Endodermal cell (in vitro differentiated cells): ENCODE data around the gene SGPP2. TPM values are rescaled to one million over a fixed set of nuclear protein-coding genes. Genes with fewer than 3 reads are reported as not detected.

ENCODE experiments used
- DNase-seq: peaks from one replicate; pipeline ENCODE4 v3.0.0-alpha.2; 2017
- H3K27ac ChIP-seq: 2 replicates; pipeline ENCODE4 v1.5.1; 2013; ENCODE audit warnings: mild to moderate bottlenecking, low read depth, low read length, moderate library complexity
- H3K27me3 ChIP-seq: 2 replicates; pipeline ENCODE4 v1.6.1; 2013; ENCODE audit warnings: mild to moderate bottlenecking, low read length, moderate library complexity; ENCODE audit not compliant: insufficient read depth, control insufficient read depth, poor library complexity, severe bottlenecking
- H3K36me3 ChIP-seq: 2 replicates; pipeline ENCODE4 v1.7.0; 2013; ENCODE audit warnings: mild to moderate bottlenecking, low read length, moderate library complexity; ENCODE audit not compliant: control insufficient read depth, insufficient read depth
- H3K4me1 ChIP-seq: one replicate; pipeline ENCODE4 v1.7.0; 2013; ENCODE audit warnings: low read length; ENCODE audit not compliant: control insufficient read depth, insufficient read depth
- H3K4me3 ChIP-seq: 2 replicates; pipeline ENCODE4 v1.5.1; 2013; ENCODE audit warnings: mild to moderate bottlenecking, low read length, moderate library complexity
- H3K9ac ChIP-seq: 2 replicates; pipeline ENCODE4 v1.6.1; 2013; ENCODE audit warnings: mild to moderate bottlenecking, low read length, moderate library complexity; ENCODE audit not compliant: poor library complexity, severe bottlenecking; ENCODE audit errors: extremely low read depth
- H3K9me3 ChIP-seq: 2 replicates; pipeline ENCODE4 v1.6.1; 2013; ENCODE audit warnings: mild to moderate bottlenecking, low read length, moderate library complexity; ENCODE audit not compliant: control insufficient read depth
- H3K27ac Mint-ChIP-seq: 2 replicates; pipeline ENCODE4 v1.8.0; 2020; ENCODE audit warnings: mixed read lengths
- H3K27me3 Mint-ChIP-seq: 2 replicates; pipeline ENCODE4 v1.8.0; 2021; ENCODE audit warnings: mild to moderate bottlenecking, mixed read lengths; ENCODE audit not compliant: insufficient read depth
- H3K36me3 Mint-ChIP-seq: 2 replicates; pipeline ENCODE4 v1.8.0; 2020; ENCODE audit warnings: low read depth, mixed read lengths
- H3K4me1 Mint-ChIP-seq: 2 replicates; pipeline ENCODE4 v1.8.0; 2020; ENCODE audit warnings: mixed read lengths
- H3K4me3 Mint-ChIP-seq: 2 replicates; pipeline ENCODE4 v1.8.0; 2020; ENCODE audit warnings: mild to moderate bottlenecking, moderate library complexity, mixed read lengths
- H3K9me3 Mint-ChIP-seq: 2 replicates; pipeline ENCODE4 v1.8.0; 2020; ENCODE audit warnings: mild to moderate bottlenecking, mixed read lengths
- WGBS, 2 experiments: methylation state at CpG; one replicate each; pipeline versions ENCODE4 v1.1.5 to v1.1.7; 2013; ENCODE audit warnings: missing lambda C conversion rate in 2 of 2, mixed read lengths in 1 of 2; ENCODE audit not compliant: insufficient coverage in 1 of 2, insufficient read length in 1 of 2; 5-methylcytosine and 5-hydroxymethylcytosine counted together
- total RNA-seq, 2 donors: library from RNA; stranded (reverse); fragmentation: NEBNext Ultra II Directional in 1 of 2; extraction: Animal tissue kit (Norgen Biotek cat#: 25700) in 1 of 2; gene quantifications; 2 replicates in 1 of 2; 3 replicates in 1 of 2; pipeline ENCODE4 v1.2.1, GENCODE V29; 2021
- TF ChIP-seq, protein P1 (sequence below): fragments of 200-600 bp; sonication (generic); conservative IDR thresholded peaks from 2 replicates; pipeline ENCODE4 v1.5.0; 2021; ENCODE audit warnings: antibody characterized with exemption, mild to moderate bottlenecking

The SGPP2 gene
- total RNA-seq, 2 donors from 2014 or later = not detected

DNA sequence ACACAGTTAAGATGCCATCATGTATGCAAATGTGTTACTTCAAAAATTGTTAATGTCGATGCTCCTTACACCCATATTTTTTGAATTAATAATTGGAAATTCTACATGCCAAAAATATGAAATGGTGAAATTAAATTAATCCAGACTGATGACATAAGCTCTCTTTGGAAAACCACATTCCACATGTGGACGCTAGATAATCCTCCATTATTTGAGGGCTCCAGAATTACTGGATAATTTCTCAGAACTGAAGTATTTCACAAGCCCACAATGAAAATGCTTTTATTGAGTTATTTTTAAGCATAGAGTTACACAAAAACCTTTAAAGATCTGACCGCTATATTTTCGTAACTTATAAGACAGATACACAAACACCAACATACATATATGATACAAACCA is 183.7 kb downstream of the SGPP2 start:
- H3K4me3 ChIP-seq = no peak overlapping the region
- peaks cover 28% of the 10 kb centered on the region for H3K36me3 ChIP-seq
- no peak for DNase-seq
- H3K27ac Mint-ChIP-seq = no peak overlapping the region
- peaks cover 15% of the 10 kb centered on the region for H3K36me3 Mint-ChIP-seq
- H3K27me3 Mint-ChIP-seq = no peaks in the 10 kb centered on the region
- H3K9me3 ChIP-seq = no peaks in the 10 kb centered on the region
- TF ChIP-seq, protein P1, sequence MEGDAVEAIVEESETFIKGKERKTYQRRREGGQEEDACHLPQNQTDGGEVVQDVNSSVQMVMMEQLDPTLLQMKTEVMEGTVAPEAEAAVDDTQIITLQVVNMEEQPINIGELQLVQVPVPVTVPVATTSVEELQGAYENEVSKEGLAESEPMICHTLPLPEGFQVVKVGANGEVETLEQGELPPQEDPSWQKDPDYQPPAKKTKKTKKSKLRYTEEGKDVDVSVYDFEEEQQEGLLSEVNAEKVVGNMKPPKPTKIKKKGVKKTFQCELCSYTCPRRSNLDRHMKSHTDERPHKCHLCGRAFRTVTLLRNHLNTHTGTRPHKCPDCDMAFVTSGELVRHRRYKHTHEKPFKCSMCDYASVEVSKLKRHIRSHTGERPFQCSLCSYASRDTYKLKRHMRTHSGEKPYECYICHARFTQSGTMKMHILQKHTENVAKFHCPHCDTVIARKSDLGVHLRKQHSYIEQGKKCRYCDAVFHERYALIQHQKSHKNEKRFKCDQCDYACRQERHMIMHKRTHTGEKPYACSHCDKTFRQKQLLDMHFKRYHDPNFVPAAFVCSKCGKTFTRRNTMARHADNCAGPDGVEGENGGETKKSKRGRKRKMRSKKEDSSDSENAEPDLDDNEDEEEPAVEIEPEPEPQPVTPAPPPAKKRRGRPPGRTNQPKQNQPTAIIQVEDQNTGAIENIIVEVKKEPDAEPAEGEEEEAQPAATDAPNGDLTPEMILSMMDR = no peak
- H3K4me1 ChIP-seq = no peaks in the 10 kb centered on the region
- no peak overlapping the region for H3K4me3 Mint-ChIP-seq
- H3K9me3 Mint-ChIP-seq = no peaks in the 10 kb centered on the region
- H3K27me3 ChIP-seq = no peaks in the 10 kb centered on the region
- H3K27ac ChIP-seq = no peak overlapping the region
- H3K9ac ChIP-seq = no peak overlapping the region
- no peaks in the 10 kb centered on the region for H3K4me1 Mint-ChIP-seq
- 73% methylated on average over 4 of the region's 4 CpGs; no CpG with 5 or more reads in 1 of the 2 experiments for WGBS, 2 experiments

DNA sequence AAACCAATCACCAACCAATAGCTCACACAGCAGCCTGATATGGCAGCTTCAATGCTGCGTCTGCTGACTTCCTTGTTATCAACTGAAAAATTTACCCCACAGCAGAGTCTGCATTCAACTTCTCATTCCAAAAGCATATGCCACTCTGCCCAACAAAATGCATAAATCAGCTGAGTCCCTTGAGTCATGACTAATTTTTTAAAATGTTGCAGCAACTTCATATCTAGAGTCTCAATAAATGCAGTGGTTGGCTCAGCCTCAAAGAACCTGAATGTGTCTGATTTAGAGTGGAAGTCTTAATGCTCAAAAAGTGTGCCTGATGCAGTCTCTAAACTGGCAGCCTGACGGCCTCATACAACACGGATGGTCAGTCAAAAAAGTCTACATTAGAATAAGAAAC is 185.0 kb downstream of the SGPP2 start:
- Mint-ChIP-seq H3K4me1 (no peaks in the 10 kb centered on the region), H3K4me3 (no peak overlapping the region), H3K9me3 (no peaks in the 10 kb centered on the region), H3K36me3 (peaks cover 17% of the 10 kb centered on the region), H3K27me3 (no peaks in the 10 kb centered on the region), H3K27ac (no peak overlapping the region)
- H3K9me3 ChIP-seq = no peaks in the 10 kb centered on the region
- no peaks in the 10 kb centered on the region for H3K4me1 ChIP-seq
- H3K27ac ChIP-seq = no peak overlapping the region
- peaks cover 33% of the 10 kb centered on the region for H3K36me3 ChIP-seq
- TF ChIP-seq, protein P1 = no peak
- H3K27me3 ChIP-seq = no peaks in the 10 kb centered on the region
- 76 to 81% methylated on average over 3 of the region's 3 CpGs for WGBS, 2 experiments
- H3K4me3 ChIP-seq = no peak overlapping the region
- H3K9ac ChIP-seq = no peak overlapping the region
- no peak for DNase-seq

Other genes with a start within 250 kb of the SGPP2 start
- gene PAX3, start 125.5 kb upstream of the SGPP2 start, total RNA-seq = not detected
- gene FARSB, start 231.5 kb downstream of the SGPP2 start, total RNA-seq = 10 to 100 TPM; 15.9 to 18.3 TPM
- not detected for gene MOGAT1, start 247.1 kb downstream of the SGPP2 start, total RNA-seq